HFF-Myc (cell line): Measurements from ENCODE around the gene PRG3.

Experiments used
- DNase-seq: peaks from one replicate; pipeline ENCODE4 v3.0.0-alpha.2; 2011; ENCODE audit warnings: low read depth; ENCODE audit errors: extremely low read depth
- H3K4me3 ChIP-seq: replicated peaks from 2 replicates; pipeline ENCODE4 v1.5.1; 2011; ENCODE audit warnings: low read depth, mild to moderate bottlenecking, control low read depth, low read length
- TF ChIP-seq, protein P1 (sequence below): IDR thresholded peaks from 2 replicates; pipeline ENCODE4 v1.5.1; 2012; ENCODE audit warnings: mild to moderate bottlenecking, low read depth, low read length, control low read depth; ENCODE audit errors: missing control alignments

PRG3 gene

DNA sequence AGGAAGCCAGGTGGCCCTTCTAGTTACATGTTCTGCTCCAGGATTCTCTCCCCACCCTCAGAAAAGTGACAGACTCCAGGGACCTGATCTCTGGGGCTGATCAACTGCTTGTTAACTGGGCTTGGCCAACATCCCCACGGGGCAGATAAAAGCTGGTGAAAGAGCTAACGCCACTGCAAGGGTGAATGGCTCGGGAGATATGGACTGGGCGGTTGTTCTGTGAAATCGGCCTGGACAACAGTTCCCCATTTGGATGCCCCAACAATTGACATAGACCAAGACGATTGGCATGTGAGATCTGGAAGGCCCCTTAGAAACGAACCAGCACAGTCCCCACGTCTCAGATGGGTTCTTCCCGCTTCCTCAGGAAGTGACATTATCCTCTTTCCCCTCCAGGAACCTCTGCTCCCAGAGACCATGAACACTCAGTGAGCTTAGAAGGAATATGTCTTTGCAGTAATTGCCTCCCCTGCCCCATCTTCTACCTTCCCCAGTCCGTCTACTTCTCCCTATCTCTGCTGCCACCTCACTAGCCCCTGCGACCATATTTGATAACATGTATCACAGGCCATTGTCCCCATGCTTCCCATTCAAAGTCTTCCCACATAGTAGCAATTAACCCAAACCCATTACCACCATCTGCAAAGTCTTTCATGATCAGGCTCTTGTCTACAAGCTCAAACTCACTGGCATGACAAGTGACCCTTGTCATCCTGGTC, 15.1 kb upstream of the PRG3 start:
- no peak overlapping the region for H3K4me3 ChIP-seq
- no peak for DNase-seq
- TF ChIP-seq, protein P1, sequence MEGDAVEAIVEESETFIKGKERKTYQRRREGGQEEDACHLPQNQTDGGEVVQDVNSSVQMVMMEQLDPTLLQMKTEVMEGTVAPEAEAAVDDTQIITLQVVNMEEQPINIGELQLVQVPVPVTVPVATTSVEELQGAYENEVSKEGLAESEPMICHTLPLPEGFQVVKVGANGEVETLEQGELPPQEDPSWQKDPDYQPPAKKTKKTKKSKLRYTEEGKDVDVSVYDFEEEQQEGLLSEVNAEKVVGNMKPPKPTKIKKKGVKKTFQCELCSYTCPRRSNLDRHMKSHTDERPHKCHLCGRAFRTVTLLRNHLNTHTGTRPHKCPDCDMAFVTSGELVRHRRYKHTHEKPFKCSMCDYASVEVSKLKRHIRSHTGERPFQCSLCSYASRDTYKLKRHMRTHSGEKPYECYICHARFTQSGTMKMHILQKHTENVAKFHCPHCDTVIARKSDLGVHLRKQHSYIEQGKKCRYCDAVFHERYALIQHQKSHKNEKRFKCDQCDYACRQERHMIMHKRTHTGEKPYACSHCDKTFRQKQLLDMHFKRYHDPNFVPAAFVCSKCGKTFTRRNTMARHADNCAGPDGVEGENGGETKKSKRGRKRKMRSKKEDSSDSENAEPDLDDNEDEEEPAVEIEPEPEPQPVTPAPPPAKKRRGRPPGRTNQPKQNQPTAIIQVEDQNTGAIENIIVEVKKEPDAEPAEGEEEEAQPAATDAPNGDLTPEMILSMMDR = no peak

- no peak for DNase-seq
- no peak overlapping the region for H3K4me3 ChIP-seq
- TF ChIP-seq, protein P1 = no peak
These were observed 13.4 kb upstream of the PRG3 start for GRCh38 chr11:57394203-57394965.

- H3K4me3 ChIP-seq = no peak overlapping the region
- no peak for DNase-seq
- TF ChIP-seq, protein P1 = no peak
These were observed 11.8 kb upstream of the PRG3 start for GRCh38 chr11:57392763-57393105.

- TF ChIP-seq, protein P1 = no peak
- DNase-seq = no peak
- no peak overlapping the region for H3K4me3 ChIP-seq
These were observed 11.3 kb upstream of the PRG3 start for GRCh38 chr11:57392066-57392762.

DNA sequence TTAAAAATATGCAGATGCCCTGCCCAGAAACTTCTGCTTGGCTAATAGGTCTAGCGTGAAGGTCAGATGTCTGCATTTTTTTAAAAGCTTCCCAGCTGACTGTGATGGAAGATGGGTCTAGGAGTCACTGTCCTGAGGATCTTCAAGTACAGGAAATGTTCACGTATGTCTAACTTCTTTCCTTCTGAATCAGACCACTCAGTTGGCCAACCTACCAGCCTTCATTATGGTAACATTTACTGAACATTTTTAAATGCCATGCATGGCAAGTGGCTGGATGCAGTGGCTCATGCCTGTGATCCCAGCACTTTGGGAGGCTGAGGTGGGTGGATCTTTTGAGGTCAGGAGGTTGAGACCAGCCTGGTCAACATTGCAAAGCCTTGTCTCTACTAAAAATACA, 10.6 kb upstream of the PRG3 start:
- TF ChIP-seq, protein P1 = no peak
- no peak overlapping the region for H3K4me3 ChIP-seq

GRCh38 chr11:57391111-57391510, 10.2 kb upstream of the PRG3 start:
- no peak for DNase-seq
- TF ChIP-seq, protein P1 = no peak
- H3K4me3 ChIP-seq = no peak overlapping the region

More for the DNA sequence above, 10.6 kb upstream of the PRG3 start:
- DNase-seq = no peak
